ENCODE measurements around the gene RNF113B.
A peak's percentile ranks its signal among the peaks of the same experiment; 100 is the strongest.

Gene RNF113B

GRCh38 chr13:98173431-98174152 is 3.5 kb downstream of the RNF113B start:
- peak; percentile 88 for DNase-seq (ENCODE audit: low read depth)

GRCh38 chr13:98172590-98173422 is 4.3 kb downstream of the RNF113B start:
- DNase-seq (ENCODE audit: low read depth), result no peak

GRCh38 chr13:98171900-98172589 is 5.0 kb downstream of the RNF113B start:
- no peak for DNase-seq (ENCODE audit: low read depth)

DNA sequence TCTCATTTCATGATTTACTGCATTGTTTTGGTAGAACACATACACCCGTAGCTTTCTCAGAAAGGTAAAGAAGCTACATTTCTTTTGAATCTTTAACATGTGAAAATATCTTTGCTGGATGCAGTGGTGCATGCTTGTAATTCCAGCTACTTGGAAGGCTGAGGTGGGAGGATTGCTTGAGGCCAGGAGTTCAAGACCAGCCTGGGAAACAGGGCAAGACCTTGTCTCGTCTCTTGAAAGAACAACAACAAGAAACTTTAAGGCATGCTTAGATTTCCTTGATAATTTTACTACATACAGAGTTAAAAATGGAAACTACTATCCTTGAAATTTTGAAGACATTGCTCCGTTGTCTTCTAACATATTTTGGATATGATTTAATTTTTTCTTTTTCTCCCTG is 7.7 kb downstream of the RNF113B start:
- DNase-seq (ENCODE audit: low read depth), result no peak

DNA sequence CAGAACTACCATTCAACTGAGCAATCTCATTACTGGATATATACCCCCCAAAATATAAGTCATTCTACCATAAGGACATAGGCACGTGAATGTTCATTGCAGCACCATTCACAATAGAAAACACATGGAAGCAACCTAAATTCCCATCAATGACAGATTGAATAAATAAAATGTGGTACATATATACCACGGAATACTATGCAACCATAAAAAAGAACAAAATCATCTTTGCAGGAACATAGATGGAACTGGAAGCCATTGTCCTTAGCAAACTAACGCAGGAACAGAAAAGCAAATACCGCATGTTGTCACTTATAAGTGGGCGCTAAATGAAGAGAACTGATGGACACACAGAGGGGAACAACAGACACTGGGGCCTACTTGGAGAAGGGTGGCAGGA is 14.1 kb downstream of the RNF113B start:
- no peak for DNase-seq (ENCODE audit: low read depth)

GRCh38 chr13:98158172-98158899 is 18.7 kb downstream of the RNF113B start:
- no peak for DNase-seq (ENCODE audit: low read depth)

GRCh38 chr13:98157609-98158008 is 19.5 kb downstream of the RNF113B start:
- DNase-seq (ENCODE audit: low read depth), result no peak

- DNase-seq (ENCODE audit: low read depth), result no peak
These were observed 19.9 kb downstream of the RNF113B start for GRCh38 chr13:98157188-98157587.

- DNase-seq (ENCODE audit: low read depth), result no peak
These were observed 20.8 kb downstream of the RNF113B start for GRCh38 chr13:98156259-98156658.

DNA sequence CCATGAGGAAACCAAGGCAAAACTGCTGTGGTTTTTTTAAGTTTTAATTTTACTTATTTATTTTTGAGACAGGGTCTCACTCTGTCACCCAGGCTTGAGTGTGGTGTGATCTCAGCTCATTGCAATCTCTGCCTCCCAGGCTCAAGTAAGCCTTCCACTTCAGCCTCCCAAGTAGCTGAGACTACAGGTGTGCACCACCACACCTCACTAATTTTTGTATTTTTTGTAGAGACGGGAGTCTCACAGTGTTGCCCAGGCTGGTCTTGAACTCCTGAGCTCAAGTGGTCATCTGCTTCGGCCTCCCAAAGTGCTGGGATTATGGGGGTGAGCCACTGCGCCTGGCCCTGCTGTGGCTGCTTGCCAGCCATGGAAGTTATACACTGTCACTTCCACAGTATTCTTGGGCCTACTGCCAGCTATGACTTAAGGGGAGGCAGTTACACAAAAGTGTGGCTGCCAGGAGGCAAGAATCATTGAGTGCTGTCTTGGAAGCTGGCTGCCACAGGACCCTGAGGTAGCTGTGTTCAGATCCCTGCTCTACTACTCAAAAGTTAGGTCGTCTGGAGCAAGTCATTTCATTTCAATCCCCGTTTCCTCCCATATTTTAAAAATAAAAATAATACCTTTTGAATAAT is 21.5 kb downstream of the RNF113B start:
- DNase-seq (ENCODE audit: low read depth), result no peak

DNA sequence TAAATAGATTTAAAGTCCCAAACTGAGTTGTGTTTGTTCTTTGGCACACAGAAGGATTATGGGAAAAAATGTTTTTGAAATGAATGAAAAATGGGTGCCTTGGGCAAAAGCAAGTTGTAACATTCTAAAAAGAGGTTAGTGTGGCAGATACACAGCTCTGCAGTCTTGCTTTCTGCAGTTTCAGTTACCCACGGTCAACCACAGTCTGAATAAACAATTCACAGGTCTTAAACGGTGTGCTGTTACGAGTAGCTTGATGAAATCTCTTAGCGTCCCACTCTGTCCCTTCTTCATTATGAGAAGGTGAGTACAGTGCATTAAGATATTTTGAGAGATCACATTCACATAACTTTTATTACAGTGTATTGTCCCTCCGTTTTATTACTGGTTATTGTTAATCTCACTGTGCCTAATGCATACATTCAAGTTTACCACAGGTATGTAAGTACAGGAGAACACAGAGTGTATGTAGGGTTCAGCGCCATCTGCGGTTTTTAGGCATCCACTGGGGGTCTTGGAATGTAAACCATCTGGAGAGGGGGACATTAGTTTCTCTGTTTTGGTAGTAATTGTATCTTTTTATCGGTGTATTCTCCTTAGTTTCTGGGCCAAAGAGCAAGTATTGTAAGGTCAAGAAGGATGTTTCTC is 26.1 kb downstream of the RNF113B start:
- DNase-seq (ENCODE audit: low read depth), result no peak

DNA sequence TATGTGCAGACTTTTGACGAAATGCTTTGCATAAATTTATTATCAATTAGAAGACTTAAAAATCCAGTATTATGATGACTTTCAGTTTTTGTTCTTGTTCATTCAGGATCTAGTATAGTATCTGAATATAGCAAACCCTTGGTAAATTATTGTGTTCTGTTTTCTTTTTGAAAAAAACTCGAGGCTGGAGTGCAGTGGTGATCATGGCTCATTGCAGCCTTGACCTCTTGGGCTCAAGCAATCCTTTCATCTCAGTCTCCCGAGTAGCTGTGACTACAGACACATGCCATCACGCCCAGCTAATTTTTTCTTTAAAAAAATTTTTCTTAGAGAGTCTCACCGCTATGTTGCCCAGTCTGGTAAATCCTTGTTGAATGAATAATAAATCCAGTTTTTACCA is 29.5 kb downstream of the RNF113B start:
- DNase-seq (ENCODE audit: low read depth), result no peak

DNA sequence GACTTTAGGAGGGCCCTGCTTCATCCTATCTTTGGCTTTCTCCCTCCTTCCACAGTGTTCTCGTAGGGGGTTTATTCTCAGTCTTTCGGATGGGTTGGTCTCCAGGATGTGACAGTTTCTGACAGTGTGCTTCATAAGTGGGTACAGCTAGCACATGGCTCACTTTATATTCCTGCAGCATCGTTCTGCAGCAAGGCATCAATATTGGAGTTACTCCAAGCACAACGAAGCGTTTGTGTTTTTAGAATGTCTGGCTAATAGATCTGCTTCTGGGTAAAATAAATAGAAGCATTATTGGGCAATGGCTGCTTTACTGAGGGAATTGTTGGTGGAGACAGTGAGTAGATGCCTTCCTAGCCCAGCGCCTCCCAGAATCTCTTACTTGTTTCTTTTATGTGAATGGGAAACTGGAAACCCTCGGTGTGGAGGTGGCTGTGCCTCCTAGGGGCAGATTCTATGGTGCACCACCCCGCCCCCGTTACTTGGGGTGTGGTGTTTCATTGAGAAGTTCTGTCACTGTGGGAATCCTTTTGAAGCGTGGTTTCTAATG is 32.2 kb downstream of the RNF113B start:
- peak; percentile 43 for DNase-seq (ENCODE audit: low read depth)

DNA sequence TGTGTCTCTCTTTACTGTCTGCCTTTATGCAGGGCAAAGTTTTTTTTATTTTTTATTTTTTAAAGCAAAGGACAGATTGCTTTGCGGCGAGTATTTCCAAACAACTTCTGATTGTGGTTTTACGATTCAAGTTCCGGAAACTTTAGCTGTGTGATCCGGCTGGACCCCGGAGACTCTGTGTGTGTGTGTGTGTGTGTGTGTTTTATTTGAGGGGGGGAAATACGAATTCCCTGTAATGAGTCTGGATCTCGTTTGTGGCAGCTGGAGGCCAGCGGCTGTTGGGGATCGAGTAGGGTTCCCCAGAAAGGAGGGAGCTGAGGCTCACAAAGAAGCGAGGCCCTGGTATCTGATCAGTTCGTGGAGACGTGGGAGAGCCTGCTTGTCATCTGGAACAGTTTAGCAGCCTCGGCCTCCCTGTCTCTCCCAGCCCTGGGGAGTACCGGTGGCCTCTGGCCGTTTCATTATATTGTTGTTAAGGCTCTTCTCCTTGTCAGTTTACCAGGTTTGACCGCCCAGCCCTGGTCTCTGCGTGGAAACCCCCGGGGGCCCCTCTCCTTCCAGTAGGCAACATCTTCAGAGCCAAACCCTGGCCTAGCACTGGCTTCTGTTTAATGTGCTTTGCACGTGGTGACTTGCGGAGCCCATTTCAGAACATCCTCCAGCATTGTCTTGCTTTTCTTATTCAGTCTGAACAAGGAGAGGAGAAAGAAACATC is 32.9 kb downstream of the RNF113B start:
- DNase-seq (ENCODE audit: low read depth), result no peak

DNA sequence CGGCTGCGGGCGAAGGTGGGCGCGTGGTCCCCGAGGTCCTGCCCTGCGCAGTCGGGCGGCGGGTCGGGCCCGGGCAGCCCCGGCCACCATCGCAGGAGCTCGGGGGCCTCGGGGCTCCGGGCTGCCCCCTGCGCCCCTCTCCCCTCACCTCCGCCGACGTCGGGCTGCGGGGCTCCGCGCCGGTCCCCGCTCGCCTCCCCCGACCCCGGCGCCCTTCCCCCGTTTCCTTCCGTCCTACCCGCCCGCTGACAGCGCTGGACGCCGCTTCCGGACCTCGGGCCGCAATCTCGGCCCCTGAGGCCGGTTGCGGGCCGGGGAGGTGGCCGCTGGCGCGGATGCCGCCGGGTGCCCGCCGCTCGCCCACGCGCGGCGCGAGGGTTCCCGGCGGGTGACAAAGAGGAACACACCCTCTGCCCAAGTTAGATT is 33.5 kb downstream of the RNF113B start:
- no peak for DNase-seq (ENCODE audit: low read depth)

DNA sequence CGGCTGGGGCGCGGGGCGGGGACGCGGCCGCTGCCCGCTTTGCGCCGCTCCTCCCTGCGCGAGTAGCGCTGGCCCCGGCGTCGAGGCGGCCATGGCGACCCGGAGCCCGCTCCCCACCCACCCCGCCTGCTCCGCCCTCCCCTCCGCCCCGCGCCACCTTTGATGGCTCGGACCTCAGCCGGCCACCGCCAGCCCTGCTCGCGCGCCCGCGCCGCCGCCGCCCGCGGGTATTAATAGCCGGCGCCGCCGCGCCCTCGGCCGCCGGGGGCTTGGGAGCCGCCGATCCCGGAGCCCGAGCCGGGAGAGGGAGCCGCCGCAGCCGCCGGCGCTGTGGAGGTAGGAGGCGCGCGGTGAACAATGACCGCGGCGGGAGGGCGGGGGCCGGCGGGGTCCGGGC is 33.9 kb downstream of the RNF113B start:
- no peak for DNase-seq (ENCODE audit: low read depth)

DNA sequence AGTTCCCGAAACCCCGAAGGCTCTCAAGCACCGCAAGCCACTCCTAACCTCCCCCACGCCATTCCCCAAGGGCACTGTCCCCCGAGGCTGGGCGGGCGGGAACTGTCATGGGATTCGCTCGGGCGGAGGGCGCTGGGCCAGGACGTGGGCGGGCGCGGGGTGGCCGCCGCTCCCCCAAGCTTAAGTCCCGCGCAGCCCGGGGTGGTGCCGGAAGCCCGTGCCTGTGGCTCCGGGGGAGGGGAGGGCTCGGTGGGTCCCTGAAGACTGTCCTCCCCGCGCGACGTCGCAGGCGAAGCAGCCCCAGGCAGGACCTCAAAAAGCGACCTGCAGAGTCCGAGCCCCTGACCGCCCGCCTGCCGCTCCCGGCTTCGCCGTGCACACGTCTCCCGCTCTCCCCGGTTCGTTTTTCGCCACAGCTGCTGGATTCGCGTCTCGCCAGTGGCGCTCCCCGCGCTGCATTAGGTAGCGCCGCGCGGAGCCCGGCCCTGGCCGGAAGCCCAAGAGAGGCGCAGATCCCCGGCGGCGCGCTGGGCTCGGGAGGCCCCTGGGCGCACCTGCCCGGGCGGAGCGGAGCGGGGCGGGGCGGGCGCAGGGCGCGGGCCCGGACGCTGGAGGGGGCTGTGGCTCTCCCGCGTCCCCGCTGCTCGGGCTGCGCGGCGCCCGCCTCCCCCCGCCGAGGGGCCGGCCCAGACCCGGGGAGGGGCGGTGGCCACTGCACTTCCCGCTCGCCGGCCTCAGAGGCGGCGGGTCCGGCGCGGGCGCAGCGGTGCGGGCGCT is 34.5 kb downstream of the RNF113B start, which contains the start of gene FARP1:
FARP1 (plus strand) TSS at position 715 of the 777 bp plus-strand sequence. CDS start 70,149 bp downstream, outside the sequence.
- peak; percentile 45 for DNase-seq (ENCODE audit: low read depth)

- DNase-seq (ENCODE audit: low read depth), result no peak
These were observed 35.3 kb downstream of the RNF113B start for GRCh38 chr13:98141509-98142379.

Data from stromal cell of bone marrow (primary cell).